ENCODE results near the gene IGSF8. TPM values are rescaled to one million over a fixed set of nuclear protein-coding genes. Genes with fewer than 3 reads are reported as not detected.

Gene IGSF8
- total RNA-seq, 1 experiment from 2014 or later = 15.8 TPM

- H3K9me3 ChIP-seq (ENCODE audit: low read length) = no peaks in the 10 kb centered on the region
- H3K9ac ChIP-seq (ENCODE audit: low read length) = no peak overlapping the region
- H4K20me1 ChIP-seq (ENCODE audit: insufficient read depth, low read depth, low read length) = no peaks in the 10 kb centered on the region
- no peak overlapping the region for H3K27ac ChIP-seq (ENCODE audit: low read length)
- DNase-seq = no peak
- no peaks in the 10 kb centered on the region for H3K79me2 ChIP-seq (ENCODE audit: low read length)
- H3K9me2 ChIP-seq (replicated peaks; ENCODE audit: insufficient read depth, low read length) = no peaks in the 10 kb centered on the region
- H3K27me3 ChIP-seq (ENCODE audit: low read length) = no peaks in the 10 kb centered on the region
- H3K4me2 ChIP-seq (ENCODE audit: low read depth, low read length, poor library complexity, severe bottlenecking) = no peak overlapping the region
- H3K4me3 ChIP-seq (ENCODE audit: low read length) = no peak overlapping the region
- H3K4me1 ChIP-seq (ENCODE audit: low read length) = no peaks in the 10 kb centered on the region
- no peaks in the 10 kb centered on the region for H3K36me3 ChIP-seq (ENCODE audit: insufficient read depth, low read length)
- no peak overlapping the region for H2AFZ ChIP-seq (ENCODE audit: low read length)
Observed at GRCh38 chr1:160123726-160124125, 25.3 kb upstream of the IGSF8 start.

- no peak overlapping the region for H3K4me3 ChIP-seq (ENCODE audit: low read length)
- H2AFZ ChIP-seq (ENCODE audit: low read length) = no peak overlapping the region
- H3K9me2 ChIP-seq (replicated peaks; ENCODE audit: insufficient read depth, low read length) = no peaks in the 10 kb centered on the region
- H3K27ac ChIP-seq (ENCODE audit: low read length) = no peak overlapping the region
- no peak for DNase-seq
- H3K27me3 ChIP-seq (ENCODE audit: low read length) = no peaks in the 10 kb centered on the region
- no peaks in the 10 kb centered on the region for H4K20me1 ChIP-seq (ENCODE audit: insufficient read depth, low read depth, low read length)
- no peak overlapping the region for H3K4me2 ChIP-seq (ENCODE audit: low read depth, low read length, poor library complexity, severe bottlenecking)
- no peaks in the 10 kb centered on the region for H3K4me1 ChIP-seq (ENCODE audit: low read length)
- H3K9me3 ChIP-seq (ENCODE audit: low read length) = no peaks in the 10 kb centered on the region
- H3K79me2 ChIP-seq (ENCODE audit: low read length) = no peaks in the 10 kb centered on the region
- no peak overlapping the region for H3K9ac ChIP-seq (ENCODE audit: low read length)
- H3K36me3 ChIP-seq (ENCODE audit: insufficient read depth, low read length) = no peaks in the 10 kb centered on the region
Observed at GRCh38 chr1:160122978-160123495, 24.6 kb upstream of the IGSF8 start.

- H3K4me2 ChIP-seq (ENCODE audit: low read depth, low read length, poor library complexity, severe bottlenecking) = no peak overlapping the region
- H4K20me1 ChIP-seq (ENCODE audit: insufficient read depth, low read depth, low read length) = no peaks in the 10 kb centered on the region
- H3K9ac ChIP-seq (ENCODE audit: low read length) = no peak overlapping the region
- no peaks in the 10 kb centered on the region for H3K4me1 ChIP-seq (ENCODE audit: low read length)
- no peak overlapping the region for H3K4me3 ChIP-seq (ENCODE audit: low read length)
- no peak overlapping the region for H2AFZ ChIP-seq (ENCODE audit: low read length)
- no peaks in the 10 kb centered on the region for H3K27me3 ChIP-seq (ENCODE audit: low read length)
- H3K36me3 ChIP-seq (ENCODE audit: insufficient read depth, low read length) = no peaks in the 10 kb centered on the region
- H3K9me2 ChIP-seq (replicated peaks; ENCODE audit: insufficient read depth, low read length) = no peaks in the 10 kb centered on the region
- no peak overlapping the region for H3K27ac ChIP-seq (ENCODE audit: low read length)
- DNase-seq = no peak
- H3K79me2 ChIP-seq (ENCODE audit: low read length) = no peaks in the 10 kb centered on the region
- no peaks in the 10 kb centered on the region for H3K9me3 ChIP-seq (ENCODE audit: low read length)
Observed at GRCh38 chr1:160121388-160121787, 23.0 kb upstream of the IGSF8 start.

GRCh38 chr1:160120797-160121196 is 22.4 kb upstream of the IGSF8 start:
- Histone ChIP-seq H3K4me2 (ENCODE audit: low read depth, low read length, poor library complexity, severe bottlenecking) (no peak overlapping the region), H3K9me2 (replicated peaks; ENCODE audit: insufficient read depth, low read length) (no peaks in the 10 kb centered on the region)
- DNase-seq = no peak

GRCh38 chr1:160118928-160119327 is 20.5 kb upstream of the IGSF8 start:
- no peaks in the 10 kb centered on the region for H4K20me1 ChIP-seq (ENCODE audit: insufficient read depth, low read depth, low read length)
- H3K27ac ChIP-seq (ENCODE audit: low read length) = no peak overlapping the region
- no peaks in the 10 kb centered on the region for H3K9me2 ChIP-seq (replicated peaks; ENCODE audit: insufficient read depth, low read length)
- H3K4me1 ChIP-seq (ENCODE audit: low read length) = no peaks in the 10 kb centered on the region
- no peaks in the 10 kb centered on the region for H3K9me3 ChIP-seq (ENCODE audit: low read length)
- H3K36me3 ChIP-seq (ENCODE audit: insufficient read depth, low read length) = no peaks in the 10 kb centered on the region
- H3K9ac ChIP-seq (ENCODE audit: low read length) = no peak overlapping the region
- H3K79me2 ChIP-seq (ENCODE audit: low read length) = no peaks in the 10 kb centered on the region
- DNase-seq = no peak
- H3K4me2 ChIP-seq (ENCODE audit: low read depth, low read length, poor library complexity, severe bottlenecking) = no peak overlapping the region
- no peak overlapping the region for H3K4me3 ChIP-seq (ENCODE audit: low read length)
- no peak overlapping the region for H2AFZ ChIP-seq (ENCODE audit: low read length)
- H3K27me3 ChIP-seq (ENCODE audit: low read length) = no peaks in the 10 kb centered on the region

More at GRCh38 chr1:160120797-160121196, 22.4 kb upstream of the IGSF8 start:
- Histone ChIP-seq H3K9ac (ENCODE audit: low read length) (no peak overlapping the region), H3K4me1 (ENCODE audit: low read length) (no peaks in the 10 kb centered on the region), H3K79me2 (ENCODE audit: low read length) (no peaks in the 10 kb centered on the region), H2AFZ (ENCODE audit: low read length) (no peak overlapping the region), H3K4me3 (ENCODE audit: low read length) (no peak overlapping the region), H4K20me1 (ENCODE audit: insufficient read depth, low read depth, low read length) (no peaks in the 10 kb centered on the region), H3K36me3 (ENCODE audit: insufficient read depth, low read length) (no peaks in the 10 kb centered on the region), H3K27ac (ENCODE audit: low read length) (no peak overlapping the region), H3K9me3 (ENCODE audit: low read length) (no peaks in the 10 kb centered on the region), H3K27me3 (ENCODE audit: low read length) (no peaks in the 10 kb centered on the region)

GRCh38 chr1:160117709-160118183 is 19.3 kb upstream of the IGSF8 start:
- no peaks in the 10 kb centered on the region for H3K4me1 ChIP-seq (ENCODE audit: low read length)
- H3K27me3 ChIP-seq (ENCODE audit: low read length) = no peaks in the 10 kb centered on the region
- H4K20me1 ChIP-seq (ENCODE audit: insufficient read depth, low read depth, low read length) = no peaks in the 10 kb centered on the region
- no peaks in the 10 kb centered on the region for H3K9me3 ChIP-seq (ENCODE audit: low read length)
- H3K79me2 ChIP-seq (ENCODE audit: low read length) = no peaks in the 10 kb centered on the region
- no peak overlapping the region for H2AFZ ChIP-seq (ENCODE audit: low read length)
- H3K36me3 ChIP-seq (ENCODE audit: insufficient read depth, low read length) = no peaks in the 10 kb centered on the region
- no peak overlapping the region for H3K4me2 ChIP-seq (ENCODE audit: low read depth, low read length, poor library complexity, severe bottlenecking)
- no peak overlapping the region for H3K4me3 ChIP-seq (ENCODE audit: low read length)
- no peaks in the 10 kb centered on the region for H3K9me2 ChIP-seq (replicated peaks; ENCODE audit: insufficient read depth, low read length)
- H3K27ac ChIP-seq (ENCODE audit: low read length) = no peak overlapping the region
- H3K9ac ChIP-seq (ENCODE audit: low read length) = no peak overlapping the region
- no peak for DNase-seq

GRCh38 chr1:160117300-160117699 is 18.9 kb upstream of the IGSF8 start:
- no peaks in the 10 kb centered on the region for H3K9me3 ChIP-seq (ENCODE audit: low read length)
- H4K20me1 ChIP-seq (ENCODE audit: insufficient read depth, low read depth, low read length) = no peaks in the 10 kb centered on the region
- no peaks in the 10 kb centered on the region for H3K79me2 ChIP-seq (ENCODE audit: low read length)
- no peak for DNase-seq
- H3K9ac ChIP-seq (ENCODE audit: low read length) = no peak overlapping the region
- H3K36me3 ChIP-seq (ENCODE audit: insufficient read depth, low read length) = no peaks in the 10 kb centered on the region
- no peaks in the 10 kb centered on the region for H3K9me2 ChIP-seq (replicated peaks; ENCODE audit: insufficient read depth, low read length)
- H3K27me3 ChIP-seq (ENCODE audit: low read length) = no peaks in the 10 kb centered on the region
- H3K27ac ChIP-seq (ENCODE audit: low read length) = no peak overlapping the region
- H3K4me2 ChIP-seq (ENCODE audit: low read depth, low read length, poor library complexity, severe bottlenecking) = no peak overlapping the region
- no peak overlapping the region for H2AFZ ChIP-seq (ENCODE audit: low read length)
- no peak overlapping the region for H3K4me3 ChIP-seq (ENCODE audit: low read length)
- H3K4me1 ChIP-seq (ENCODE audit: low read length) = no peaks in the 10 kb centered on the region

GRCh38 chr1:160116283-160117147 is 18.1 kb upstream of the IGSF8 start:
- no peaks in the 10 kb centered on the region for H3K79me2 ChIP-seq (ENCODE audit: low read length)
- H3K27ac ChIP-seq (ENCODE audit: low read length) = no peak overlapping the region
- H3K36me3 ChIP-seq (ENCODE audit: insufficient read depth, low read length) = no peaks in the 10 kb centered on the region
- no peaks in the 10 kb centered on the region for H3K9me3 ChIP-seq (ENCODE audit: low read length)
- H3K9ac ChIP-seq (ENCODE audit: low read length) = no peak overlapping the region
- no peaks in the 10 kb centered on the region for H3K9me2 ChIP-seq (replicated peaks; ENCODE audit: insufficient read depth, low read length)
- no peak overlapping the region for H3K4me2 ChIP-seq (ENCODE audit: low read depth, low read length, poor library complexity, severe bottlenecking)
- H3K4me1 ChIP-seq (ENCODE audit: low read length) = no peaks in the 10 kb centered on the region
- H4K20me1 ChIP-seq (ENCODE audit: insufficient read depth, low read depth, low read length) = no peaks in the 10 kb centered on the region
- no peak overlapping the region for H2AFZ ChIP-seq (ENCODE audit: low read length)
- DNase-seq = no peak
- no peaks in the 10 kb centered on the region for H3K27me3 ChIP-seq (ENCODE audit: low read length)
- no peak overlapping the region for H3K4me3 ChIP-seq (ENCODE audit: low read length)
